ENCODE data around the gene TUG1.

DNA sequence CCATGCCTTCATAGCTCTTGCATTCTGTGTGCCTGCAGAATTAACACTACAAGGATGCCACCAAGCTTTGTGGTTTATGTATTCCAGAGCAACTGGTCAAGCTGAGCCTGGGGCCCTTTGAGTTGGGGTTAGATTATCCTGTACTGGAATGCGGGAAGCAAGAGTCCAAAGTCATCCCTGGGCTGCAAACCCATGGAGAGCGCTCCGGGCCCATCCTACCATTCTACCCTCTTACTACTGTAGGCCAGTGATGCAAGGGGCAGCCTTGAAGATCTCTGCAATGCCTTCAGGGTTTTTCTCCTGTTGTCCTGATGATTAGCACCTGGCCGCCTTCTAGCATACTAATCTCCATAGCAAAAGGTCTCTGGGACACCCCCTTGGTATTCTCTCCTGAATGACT is 51.3 kb downstream of the TUG1 start:
- TF ChIP-seq, protein P1, sequence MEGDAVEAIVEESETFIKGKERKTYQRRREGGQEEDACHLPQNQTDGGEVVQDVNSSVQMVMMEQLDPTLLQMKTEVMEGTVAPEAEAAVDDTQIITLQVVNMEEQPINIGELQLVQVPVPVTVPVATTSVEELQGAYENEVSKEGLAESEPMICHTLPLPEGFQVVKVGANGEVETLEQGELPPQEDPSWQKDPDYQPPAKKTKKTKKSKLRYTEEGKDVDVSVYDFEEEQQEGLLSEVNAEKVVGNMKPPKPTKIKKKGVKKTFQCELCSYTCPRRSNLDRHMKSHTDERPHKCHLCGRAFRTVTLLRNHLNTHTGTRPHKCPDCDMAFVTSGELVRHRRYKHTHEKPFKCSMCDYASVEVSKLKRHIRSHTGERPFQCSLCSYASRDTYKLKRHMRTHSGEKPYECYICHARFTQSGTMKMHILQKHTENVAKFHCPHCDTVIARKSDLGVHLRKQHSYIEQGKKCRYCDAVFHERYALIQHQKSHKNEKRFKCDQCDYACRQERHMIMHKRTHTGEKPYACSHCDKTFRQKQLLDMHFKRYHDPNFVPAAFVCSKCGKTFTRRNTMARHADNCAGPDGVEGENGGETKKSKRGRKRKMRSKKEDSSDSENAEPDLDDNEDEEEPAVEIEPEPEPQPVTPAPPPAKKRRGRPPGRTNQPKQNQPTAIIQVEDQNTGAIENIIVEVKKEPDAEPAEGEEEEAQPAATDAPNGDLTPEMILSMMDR (conservative IDR thresholded peaks at IDR 0.05; ENCODE audit: low read depth, low read length): no peak
- TF ChIP-seq POLR2A (IDR thresholded peaks at IDR 0.05; ENCODE audit: low read depth, low read length): no peak
- no peak for TF ChIP-seq MAZ (IDR thresholded peaks at IDR 0.05; ENCODE audit: borderline replicate concordance, low read depth, low read length)
- TF ChIP-seq SMC3 (IDR thresholded peaks at IDR 0.05; ENCODE audit: low read depth, low read length): no peak
- TF ChIP-seq FOS (IDR thresholded peaks at IDR 0.05; ENCODE audit: low read depth, low read length): no peak
- TF ChIP-seq BHLHE40 (IDR thresholded peaks at IDR 0.05; ENCODE audit: low read depth, low read length): no peak
- TF ChIP-seq, protein P2, sequence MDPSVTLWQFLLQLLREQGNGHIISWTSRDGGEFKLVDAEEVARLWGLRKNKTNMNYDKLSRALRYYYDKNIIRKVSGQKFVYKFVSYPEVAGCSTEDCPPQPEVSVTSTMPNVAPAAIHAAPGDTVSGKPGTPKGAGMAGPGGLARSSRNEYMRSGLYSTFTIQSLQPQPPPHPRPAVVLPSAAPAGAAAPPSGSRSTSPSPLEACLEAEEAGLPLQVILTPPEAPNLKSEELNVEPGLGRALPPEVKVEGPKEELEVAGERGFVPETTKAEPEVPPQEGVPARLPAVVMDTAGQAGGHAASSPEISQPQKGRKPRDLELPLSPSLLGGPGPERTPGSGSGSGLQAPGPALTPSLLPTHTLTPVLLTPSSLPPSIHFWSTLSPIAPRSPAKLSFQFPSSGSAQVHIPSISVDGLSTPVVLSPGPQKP (IDR thresholded peaks at IDR 0.05; ENCODE audit: borderline replicate concordance, low read depth, low read length): no peak
- TF ChIP-seq MXI1 (IDR thresholded peaks at IDR 0.05; ENCODE audit: borderline replicate concordance, low read depth, low read length): no peak
- no peak for TF ChIP-seq CEBPB (IDR thresholded peaks at IDR 0.05; ENCODE audit: low read depth, low read length)
- TF ChIP-seq RAD21 (IDR thresholded peaks at IDR 0.05; ENCODE audit: low read length): no peak
- TF ChIP-seq, protein P3, sequence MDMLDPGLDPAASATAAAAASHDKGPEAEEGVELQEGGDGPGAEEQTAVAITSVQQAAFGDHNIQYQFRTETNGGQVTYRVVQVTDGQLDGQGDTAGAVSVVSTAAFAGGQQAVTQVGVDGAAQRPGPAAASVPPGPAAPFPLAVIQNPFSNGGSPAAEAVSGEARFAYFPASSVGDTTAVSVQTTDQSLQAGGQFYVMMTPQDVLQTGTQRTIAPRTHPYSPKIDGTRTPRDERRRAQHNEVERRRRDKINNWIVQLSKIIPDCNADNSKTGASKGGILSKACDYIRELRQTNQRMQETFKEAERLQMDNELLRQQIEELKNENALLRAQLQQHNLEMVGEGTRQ (IDR thresholded peaks at IDR 0.05; ENCODE audit: low read depth, low read length): no peak
- no peak for TF ChIP-seq RCOR1 (IDR thresholded peaks at IDR 0.05; ENCODE audit: insufficient replicate concordance, low read length)
- TF ChIP-seq CHD1 (IDR thresholded peaks at IDR 0.05; ENCODE audit: low read depth, low read length): no peak
- no peak for TF ChIP-seq MAFK (IDR thresholded peaks at IDR 0.05; ENCODE audit: low read depth, low read length)

All from IMR-90 (cell line).